Left renal pelvis (tissue), 4 donors: ENCODE data around the gene DDX20. TPM values are rescaled to one million over a fixed set of nuclear protein-coding genes. Genes with fewer than 3 reads are reported as not detected.
"Not testable (repeated sequence)": the region's sequence is repeated elsewhere in the genome, so short reads cannot be mapped to it uniquely, and the experiment has no call there.

Experiments used
- DNase-seq, 4 donors: peaks; one replicate each; pipeline ENCODE4 v3.0.0-alpha.2; 2013; ENCODE audit warnings: low read depth in 4 of 4, low spot score in 3 of 4
- polyA plus RNA-seq, 4 donors: library from polyadenylated mRNA; unstranded; fragments of 120-200 nt; gene quantifications; one replicate each; pipeline ENCODE4 v1.2.1, GENCODE V29; 2013; ENCODE audit not compliant: insufficient read length in 4 of 4

DDX20 gene
- polyA plus RNA-seq, 4 donors: 16.1 to 25.8 (median 21.1) TPM

DNA sequence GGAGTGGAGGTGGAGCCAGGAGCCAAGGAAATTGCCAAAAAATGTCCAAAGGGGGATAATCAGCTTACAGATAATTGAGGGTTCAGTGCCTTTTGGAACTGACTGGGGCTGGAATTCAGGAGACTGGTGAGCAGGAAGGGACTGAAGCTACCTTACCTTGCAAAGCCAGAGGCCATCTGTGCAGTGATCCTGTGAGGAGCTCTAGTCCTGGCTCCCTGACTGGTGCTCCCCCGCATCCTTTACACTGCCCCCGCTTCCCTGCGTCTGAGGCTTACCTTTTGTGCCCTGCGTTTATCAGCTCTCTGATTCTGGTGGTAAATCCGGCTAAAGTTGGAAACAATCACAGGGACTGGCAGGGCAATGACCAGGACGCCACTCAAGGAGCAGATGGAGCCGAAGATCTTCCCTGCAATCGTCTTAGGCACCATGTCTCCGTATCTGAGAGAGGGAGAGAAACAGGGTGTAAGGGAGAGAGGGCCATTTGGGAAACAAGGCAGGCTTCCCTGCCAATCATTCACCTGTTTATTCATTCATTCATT lies 31.0 kb downstream of the DDX20 start:
- no peak for DNase-seq

DNA sequence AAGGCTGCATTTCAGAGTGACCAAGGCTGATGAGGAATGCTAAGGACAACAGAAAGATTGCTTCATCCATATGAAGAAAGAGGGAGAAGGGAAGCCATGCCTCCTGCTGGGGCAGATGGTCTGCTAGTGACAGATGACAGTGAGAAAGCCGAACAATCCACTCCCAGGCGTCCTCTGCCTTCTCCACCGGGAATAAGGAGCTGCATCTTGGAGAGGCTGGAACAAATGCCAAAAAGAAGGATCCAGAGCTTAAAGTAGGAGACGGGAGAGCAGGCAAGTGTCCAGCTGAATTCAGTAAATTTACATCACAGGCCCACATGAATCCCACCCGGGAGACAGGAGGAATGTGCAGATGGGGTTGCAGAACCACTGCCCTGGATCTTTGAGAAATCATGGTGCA lies 33.4 kb downstream of the DDX20 start:
- DNase-seq: no peak

DNA sequence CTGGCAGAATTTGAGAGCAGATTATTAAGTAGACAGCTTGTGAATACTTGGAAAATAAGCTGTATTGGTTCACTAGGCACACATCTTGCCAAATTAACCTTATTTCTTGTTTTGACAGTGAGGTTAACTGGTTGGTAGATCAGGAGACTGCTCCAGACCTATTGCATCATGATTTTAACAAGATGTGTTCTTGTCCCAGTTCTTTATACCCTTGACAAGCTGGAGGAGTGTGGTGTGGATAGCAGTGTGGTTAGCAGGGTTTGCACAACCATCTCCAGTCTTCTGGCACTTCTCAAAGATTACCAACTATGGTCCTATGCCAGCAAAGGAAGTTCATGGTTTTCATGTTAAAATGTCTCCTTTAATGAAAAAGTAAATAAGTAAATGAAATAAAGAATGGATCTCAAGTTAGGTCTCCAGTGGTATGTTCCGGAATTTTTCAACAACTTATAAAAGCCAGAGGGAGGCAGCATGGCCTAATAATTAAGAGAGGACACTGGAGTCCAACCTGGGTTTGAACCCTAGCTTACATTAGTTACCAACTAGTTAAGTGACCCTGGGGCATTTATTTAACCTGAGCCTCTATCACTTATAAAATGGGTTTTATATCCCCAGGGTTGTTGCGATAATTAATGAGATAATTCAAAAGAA lies 34.1 kb downstream of the DDX20 start:
- no peak for DNase-seq

DNA sequence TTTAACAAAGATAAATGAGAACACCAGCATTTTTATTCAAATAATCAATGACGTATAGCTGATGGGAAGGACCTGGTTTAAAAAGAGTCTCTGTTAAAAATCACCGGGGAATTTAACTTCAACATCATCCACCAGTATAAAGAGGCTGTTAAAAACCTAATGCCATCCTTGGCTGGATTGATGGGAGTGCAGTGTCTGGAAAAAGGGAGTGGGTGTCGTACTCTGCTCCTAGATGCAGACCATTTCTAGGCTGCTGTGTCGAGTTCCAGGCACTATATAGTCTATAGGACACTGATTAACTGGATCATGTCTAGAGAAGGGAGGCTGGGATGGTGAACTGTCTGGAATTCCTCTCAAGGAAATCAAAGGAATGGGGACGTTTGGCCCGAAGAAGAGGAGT lies 36.1 kb downstream of the DDX20 start:
- no peak for DNase-seq

DNA sequence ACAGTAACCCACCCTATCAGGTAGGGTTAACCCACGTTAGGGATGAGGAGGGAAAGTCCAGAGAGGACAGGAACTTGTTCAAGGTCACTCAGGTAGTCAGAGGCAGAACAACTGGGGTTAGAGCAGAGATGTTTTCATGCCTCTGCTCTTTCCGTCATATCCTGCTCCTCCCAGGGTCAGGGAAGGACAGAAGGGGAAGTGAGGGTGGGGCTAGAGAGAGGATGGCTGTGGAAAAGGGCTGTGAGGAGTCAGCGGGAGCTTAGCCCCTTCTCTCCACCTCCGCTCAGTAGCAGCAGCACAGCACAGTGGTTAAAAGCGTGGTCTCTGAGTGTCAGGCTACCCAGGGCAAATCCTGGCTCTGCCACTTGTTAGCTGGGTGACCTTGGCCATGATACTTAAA lies 36.5 kb downstream of the DDX20 start:
- DNase-seq: no peak

DNA sequence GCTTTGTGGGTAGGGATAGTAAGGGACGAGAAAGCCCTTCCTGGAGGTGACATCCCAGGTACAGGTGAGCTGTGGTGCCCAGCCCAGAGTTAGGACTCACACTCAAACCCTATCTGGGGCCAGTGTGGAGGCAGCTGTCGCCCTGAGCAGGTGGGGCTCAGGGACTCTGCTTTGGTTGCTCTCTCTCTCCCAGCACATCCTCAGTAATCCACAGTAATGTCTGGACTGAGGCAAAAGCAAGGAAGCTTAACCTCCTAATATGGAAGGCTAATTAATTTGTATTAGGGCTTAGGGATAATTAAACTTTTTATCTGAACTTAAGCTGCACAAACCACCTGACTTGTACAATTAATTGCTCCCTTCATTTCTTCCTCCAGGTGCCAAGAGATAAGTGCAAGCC lies 38.2 kb downstream of the DDX20 start:
- DNase-seq: no peak

DNA sequence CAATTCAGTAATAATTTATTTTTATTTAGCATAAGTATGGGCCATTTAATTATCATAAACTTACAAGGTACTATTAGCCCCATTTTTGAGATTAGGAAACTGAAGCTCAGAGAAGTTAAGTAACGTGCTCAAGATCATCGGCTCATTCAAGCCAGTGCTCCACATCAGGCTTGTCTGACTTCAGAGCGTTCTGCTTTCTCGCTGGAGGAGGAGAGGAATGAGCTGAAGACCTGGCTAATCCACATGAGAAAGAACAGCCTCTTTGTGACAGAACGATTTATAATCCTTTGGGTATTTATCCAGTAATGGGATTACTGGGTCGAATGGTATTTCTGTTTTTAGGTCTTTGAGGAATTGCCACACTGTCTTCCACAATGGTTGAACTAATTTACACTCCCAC lies 39.7 kb downstream of the DDX20 start:
- DNase-seq: no peak

DNA sequence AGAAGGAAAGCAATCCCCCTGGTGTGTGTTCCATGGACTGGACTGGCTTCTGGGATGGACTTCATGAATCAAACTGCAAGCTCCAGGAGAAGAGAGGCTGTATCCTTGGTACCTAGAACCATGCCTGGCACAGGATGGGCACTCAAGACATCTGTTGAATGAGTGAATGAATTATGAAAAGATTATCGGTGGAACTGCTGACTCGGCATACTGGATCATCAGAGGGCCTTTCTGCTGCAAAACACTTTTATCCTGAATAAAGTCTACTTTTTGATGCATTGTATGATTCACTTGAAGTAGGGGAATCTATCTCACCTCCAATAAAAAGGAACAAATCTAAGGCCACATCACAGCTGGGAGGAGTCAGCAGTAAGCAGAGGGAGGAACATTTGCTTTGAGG lies 42.9 kb downstream of the DDX20 start:
- DNase-seq: no peak

DNA sequence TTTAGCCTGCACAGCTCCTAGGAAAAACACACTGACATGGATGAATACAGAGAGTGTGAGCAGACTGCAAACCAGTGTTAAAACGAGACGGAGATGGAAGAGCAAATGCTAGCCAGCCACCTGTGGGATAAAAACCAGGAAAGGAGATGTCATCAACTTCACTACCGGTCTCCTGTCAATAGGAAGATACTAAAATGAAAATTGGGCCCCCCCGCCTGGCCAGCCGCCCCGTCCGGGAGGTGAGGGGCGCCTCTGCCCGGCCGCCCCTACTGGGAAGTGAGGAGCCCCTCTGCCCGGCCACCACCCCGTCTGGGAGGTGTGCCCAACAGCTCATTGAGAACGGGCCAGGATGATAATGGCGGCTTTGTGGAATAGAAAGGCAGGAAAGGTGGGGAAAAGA lies 44.0 kb downstream of the DDX20 start:
- not testable (repeated sequence) for DNase-seq

DNA sequence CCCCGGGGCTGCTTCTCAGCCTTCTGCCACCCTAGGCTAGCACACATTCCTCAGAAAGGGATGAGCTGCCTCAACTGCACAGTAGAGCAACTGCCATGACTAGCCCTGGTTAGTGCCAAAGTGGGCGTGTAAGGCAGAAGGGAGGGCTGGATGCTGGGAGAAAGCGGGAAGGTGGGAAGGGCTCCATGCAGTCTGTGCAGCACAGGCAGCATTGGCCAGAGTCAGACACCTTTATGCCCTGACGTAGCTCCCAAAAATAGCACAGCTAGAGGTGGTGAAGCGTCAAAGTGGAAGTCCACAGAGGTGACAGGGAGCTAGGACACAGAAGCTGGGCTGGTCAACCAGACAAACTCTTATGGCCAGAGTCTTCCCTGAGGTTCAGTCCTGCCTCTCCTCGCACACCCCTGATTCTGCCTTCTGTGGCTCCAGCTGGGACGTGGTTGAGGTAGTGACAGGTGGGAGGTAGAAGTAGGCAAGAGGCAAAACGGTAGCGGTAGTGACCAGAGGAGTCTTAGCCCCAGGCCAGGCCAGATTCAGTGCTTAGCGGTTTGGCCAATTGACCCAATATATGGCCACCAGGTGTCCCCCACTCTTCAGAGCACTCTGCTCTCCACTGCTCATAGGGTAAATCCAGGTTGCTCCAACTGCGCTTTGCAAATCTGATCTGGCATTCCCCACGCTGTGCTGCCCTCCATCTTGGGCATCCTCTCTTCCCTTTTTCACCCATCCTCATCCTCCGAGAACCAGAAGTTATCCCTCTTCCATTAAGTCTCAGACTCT lies 45.6 kb downstream of the DDX20 start:
- no peak for DNase-seq

DNA sequence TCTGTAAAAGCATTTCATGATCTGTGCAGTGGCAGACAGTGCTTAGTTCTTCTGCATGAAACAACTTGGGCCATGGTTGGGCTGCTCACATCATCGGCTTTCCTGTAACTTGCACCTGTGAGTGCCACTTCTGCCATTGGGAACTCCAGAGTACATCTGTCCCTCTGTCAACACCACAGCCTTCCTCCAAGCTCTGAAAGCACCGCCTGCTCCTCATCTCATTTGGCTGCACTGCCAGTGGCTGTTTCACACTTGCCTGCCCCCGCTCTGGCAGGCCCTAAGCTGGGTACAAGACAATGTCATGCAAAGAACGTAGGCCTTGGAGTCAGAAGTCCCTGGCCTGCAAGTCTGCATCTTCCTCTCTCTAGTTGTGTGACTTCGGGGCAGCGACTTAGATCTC lies 46.4 kb downstream of the DDX20 start:
- no peak for DNase-seq

DNA sequence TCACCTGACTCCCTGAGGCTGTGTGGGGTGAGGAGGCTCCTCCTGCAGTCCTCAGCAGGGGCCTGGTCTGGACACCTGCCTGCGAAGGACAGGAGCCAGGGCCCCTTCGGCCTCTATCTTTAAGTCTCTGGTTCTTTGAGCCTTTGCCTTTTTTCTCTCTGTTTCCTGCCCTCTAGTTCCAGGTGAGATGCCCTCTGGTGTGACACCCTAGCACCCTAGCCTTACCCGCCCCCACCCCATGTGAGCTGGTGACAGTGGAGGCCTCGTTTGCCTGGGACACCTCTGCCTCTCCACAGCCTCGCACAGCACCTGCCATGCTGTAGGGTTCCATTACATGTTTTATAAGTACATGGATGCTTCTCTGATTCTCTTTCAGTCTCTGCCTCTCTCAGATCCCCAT lies 47.3 kb downstream of the DDX20 start:
- DNase-seq: no peak

DNA sequence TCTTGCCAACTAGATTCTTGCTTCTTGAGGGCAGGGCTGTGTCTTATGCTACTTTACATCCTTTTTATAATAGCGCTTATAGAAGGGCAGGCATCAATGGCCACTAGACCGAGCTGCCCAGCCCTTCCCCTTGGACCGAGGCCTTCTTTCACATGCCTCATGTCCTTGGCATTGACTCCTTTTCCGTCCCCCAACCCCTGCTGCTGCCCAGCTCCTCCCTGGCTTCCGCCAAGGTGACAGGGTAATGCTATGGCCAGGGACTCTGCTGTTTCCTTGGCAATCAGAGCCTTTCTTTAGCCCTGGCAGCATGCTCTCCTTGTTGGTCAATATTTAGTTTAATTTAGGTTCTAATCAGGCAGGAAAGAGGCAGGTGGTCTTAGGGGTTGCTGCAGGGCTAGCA lies 48.2 kb downstream of the DDX20 start:
- DNase-seq: no peak

DNA sequence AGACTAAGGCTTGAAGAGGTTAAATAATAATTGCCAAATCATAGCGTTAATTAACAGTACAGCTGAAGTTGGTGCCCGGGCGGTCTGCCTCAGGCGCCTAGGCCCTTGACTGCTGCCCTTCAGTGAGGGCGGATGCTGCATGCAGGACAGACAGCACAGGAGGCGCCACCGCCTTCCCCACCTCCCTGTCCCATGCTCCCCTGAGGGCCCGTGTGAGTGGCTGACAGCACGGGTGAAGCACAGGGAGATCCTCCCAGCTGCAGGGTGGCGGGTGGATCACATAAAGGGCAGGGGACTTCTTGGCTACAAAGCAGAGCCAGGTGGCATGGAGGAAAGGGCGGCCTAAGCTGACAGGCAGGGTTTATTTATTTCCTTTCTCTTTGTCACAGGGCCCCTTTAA lies 49.1 kb downstream of the DDX20 start:
- DNase-seq: no peak

DNA sequence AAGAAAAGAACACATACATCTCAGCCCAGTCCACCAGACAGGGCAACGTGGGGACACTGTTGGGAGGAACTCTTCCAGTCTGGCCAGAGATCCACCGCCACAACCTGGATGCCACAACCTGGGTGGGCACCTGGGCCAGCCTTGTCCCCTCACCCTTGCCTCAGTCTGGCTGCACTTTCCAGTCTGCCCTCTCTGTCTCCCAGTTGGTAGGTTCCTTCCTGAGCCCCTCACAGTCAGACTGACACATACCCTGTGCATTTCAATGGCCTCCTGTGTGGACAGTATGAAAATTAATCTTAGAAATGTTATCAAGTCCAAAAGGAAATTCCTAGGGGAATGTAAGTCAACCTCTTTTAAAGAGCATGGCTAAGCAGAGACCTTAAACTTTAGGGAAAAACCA lies 49.5 kb downstream of the DDX20 start:
- no peak for DNase-seq

DNA sequence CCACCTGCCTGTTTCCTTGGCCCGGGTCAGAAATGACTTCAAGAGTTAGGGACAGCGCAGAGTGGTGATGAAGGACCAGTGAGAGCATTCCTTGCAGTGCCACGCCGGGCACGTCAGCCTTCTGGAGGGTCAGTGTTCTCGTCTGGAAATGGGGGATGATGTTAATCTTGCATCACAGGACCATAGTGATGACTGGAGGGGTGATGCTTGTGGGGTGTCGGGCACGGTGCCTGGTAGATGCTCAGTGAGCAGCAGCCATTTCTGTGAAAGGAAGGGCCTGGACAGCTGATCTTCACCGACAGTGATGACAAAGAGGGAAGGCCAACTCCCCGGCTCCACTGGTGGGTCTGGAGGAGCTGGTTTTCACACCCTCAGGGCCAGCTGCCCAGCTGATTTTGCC lies 56.2 kb downstream of the DDX20 start:
- DNase-seq: no peak

DNA sequence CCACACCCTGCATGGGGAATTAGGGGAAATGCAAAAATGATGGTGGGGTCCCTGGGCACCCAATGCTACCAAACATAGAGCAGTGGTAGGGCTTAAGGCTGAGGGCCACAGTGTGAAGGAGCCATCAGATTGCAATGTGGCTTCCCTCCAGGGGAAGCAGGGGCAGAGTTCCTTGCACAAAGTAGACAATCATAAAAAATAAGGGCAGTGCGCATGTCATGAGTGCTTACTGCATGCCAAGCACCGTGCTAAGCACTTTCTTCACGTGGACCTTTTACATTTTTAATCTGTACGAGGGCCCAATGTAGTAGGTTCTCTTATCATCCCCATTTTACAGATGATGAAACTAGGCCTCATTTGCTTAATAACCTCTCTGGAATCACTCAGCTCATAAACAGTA lies 56.6 kb downstream of the DDX20 start:
- no peak for DNase-seq

DNA sequence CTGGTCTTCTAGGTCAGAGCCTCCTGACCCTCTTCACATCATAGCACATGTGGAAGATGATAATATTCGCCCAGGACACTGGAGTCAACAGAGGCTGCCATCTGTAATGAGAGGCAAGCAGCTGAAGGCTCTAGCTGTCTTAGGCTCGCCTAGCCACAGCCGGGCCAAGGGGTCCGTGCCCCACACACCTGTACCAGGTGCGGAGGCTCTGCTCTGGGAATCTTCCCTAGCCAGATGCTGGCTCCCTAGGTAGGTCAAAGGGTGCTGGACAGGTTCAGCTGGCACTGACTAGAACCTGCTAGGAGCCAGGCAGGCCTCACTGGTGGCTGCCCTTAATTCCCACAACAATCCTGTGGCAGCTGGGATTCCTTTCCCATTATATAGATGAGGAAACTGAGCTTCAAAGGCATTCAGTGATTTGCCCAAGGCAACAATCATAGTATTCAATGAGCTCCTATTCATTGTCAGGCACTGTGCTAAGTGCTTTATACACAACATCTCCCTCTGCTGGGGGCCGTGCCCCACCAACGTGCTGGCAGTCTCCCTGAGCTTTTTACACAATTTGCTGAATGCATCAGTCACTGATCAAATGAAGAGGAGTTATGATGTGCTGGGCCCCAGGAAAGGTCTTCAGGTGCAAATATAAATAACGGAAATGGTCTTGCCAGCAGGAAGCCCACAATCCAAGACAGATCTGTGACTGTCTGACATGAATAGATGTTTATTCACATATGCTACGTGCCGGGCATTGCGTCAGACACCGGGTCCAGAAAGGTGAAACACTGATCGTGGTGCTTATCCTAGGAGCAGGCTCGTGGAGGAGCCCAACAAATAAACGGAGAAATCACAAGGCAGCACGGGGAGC lies 58.0 kb downstream of the DDX20 start:
- DNase-seq: no peak

DNA sequence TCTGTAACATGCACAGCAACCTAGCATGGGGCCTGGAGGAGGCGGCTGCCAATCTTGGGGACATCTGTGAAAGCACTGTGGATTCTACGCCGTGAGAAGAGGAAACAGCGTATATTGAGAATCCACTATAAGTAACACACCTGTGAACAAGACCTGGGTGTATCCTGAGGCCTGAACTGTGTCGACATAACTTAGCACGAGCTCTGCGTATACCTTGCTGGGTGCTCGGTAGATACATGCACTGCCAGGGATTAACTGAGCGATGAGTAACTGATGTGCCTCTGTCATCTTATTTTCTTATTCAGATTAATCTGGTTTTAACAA lies 58.6 kb downstream of the DDX20 start:
- no peak for DNase-seq

DNA sequence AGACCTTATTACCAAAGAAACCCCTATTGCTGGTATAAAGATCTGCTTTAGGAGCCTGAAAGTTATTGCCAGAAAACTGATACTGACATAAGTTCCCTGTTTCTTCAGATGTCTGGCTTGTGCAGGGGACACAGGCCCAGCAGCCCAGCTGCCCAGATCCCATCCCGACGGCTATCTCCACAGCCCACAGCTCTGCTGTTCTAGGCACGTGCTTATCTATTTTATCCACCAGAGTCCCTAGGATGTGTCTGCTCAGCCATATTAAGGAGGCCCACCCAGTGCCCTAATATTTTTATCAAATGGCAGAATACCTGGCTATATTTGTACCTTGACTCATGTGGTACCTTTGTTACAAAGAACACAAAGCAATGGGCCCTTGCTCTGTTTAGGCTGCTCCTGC lies 58.9 kb downstream of the DDX20 start:
- DNase-seq: no peak
